GM13977 (cell line): Measurements from ENCODE around the gene INMT.

ENCODE experiments used
- DNase-seq: peaks from one replicate; pipeline ENCODE4 v3.0.0; 2012; ENCODE audit warnings: low spot score
- CTCF ChIP-seq: IDR thresholded peaks from 2 replicates; pipeline ENCODE4 v1.5.1; 2012; ENCODE audit warnings: mild to moderate bottlenecking, control low read depth; ENCODE audit not compliant: insufficient read depth; ENCODE audit errors: extremely low read depth, missing control alignments
- in situ Hi-C: fragments of 300-500 bp; cut with MboI; formaldehyde crosslinking; loops from one replicate; pipeline ENCODE4 v1.12.0; 2022; ENCODE audit warnings: low sequenced_read_pairs, low pct_unique_long_range_greater_than_20kb, mixed read lengths, inconsistent platforms; ENCODE audit not compliant: unreplicated experiment

The INMT gene

DNA sequence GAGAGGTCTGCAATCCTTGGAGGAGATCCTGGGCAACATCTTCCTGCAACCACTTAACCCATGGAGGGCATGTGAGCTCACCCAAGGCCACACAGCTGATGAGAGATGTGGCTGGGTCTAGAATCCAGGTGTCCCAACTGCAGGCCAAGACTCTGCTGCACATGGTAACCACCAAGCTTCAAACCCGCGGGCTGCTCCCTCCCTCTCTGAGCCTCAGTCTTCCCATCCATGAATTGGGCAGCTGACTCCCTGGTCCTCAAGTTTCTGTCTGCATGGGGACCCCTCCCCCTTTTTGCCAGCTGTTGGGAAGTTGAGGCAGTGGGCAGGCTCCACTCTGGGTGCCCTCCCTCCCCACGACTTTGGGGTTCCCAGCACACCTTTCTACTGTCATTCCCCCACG is 20.9 kb upstream of the INMT start:
- no peak for DNase-seq
- in situ Hi-C loops = no loop called here
- no peak for TF ChIP-seq CTCF

GRCh38 chr7:30731581-30731980 is 20.4 kb upstream of the INMT start:
- in situ Hi-C loops = no loop called here
- TF ChIP-seq CTCF = no peak
- DNase-seq = no peak

DNA sequence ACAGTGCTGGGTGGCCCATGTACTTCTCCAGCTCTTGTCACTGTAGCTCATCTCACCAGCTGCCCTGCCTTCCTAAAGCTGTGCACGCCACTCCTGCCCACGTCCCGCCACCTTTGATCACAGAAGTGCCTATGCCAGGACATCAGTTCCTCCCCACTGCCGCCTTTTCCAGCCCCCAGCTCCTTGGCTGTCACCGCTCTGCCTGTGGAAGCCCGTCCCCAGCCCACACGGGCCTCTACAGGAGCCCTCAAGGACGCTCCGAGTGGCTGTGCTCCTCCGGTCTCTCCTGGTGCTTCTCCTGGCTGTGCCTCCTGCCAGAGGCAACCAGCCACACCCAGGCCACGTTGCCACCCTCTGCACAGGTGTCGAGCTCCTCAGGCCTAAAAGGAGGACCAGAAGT is 19.3 kb upstream of the INMT start:
- TF ChIP-seq CTCF = no peak
- in situ Hi-C loops = no loop called here

GRCh38 chr7:30733216-30733615 is 18.7 kb upstream of the INMT start:
- in situ Hi-C loops = no loop called here
- TF ChIP-seq CTCF = no peak
- no peak for DNase-seq

More for the DNA sequence above, 19.3 kb upstream of the INMT start:
- DNase-seq = no peak

DNA sequence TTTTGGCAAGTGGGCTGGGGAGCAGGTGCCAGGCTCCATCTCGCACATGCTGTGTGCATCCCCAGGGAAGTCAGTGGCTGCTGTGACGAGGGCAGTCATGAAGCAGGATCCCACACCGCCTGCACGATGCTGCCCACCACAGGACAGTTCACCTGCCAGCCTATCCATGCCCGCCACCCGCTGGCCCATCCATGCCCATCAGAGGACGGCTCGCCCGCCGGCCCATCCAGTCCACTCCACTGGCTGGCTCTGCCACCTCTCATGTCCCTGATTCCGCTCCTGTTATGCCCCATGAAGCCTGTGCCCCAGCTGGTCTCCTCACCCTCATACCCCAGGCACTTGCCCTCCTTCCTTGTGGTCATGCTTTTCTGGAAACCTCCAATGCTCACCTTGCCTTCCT is 18.2 kb upstream of the INMT start:
- no peak for TF ChIP-seq CTCF
- in situ Hi-C loops = no loop called here
- DNase-seq = no peak

GRCh38 chr7:30734497-30734896 is 17.4 kb upstream of the INMT start:
- TF ChIP-seq CTCF = no peak
- DNase-seq = no peak
- in situ Hi-C loops = no loop called here

DNA sequence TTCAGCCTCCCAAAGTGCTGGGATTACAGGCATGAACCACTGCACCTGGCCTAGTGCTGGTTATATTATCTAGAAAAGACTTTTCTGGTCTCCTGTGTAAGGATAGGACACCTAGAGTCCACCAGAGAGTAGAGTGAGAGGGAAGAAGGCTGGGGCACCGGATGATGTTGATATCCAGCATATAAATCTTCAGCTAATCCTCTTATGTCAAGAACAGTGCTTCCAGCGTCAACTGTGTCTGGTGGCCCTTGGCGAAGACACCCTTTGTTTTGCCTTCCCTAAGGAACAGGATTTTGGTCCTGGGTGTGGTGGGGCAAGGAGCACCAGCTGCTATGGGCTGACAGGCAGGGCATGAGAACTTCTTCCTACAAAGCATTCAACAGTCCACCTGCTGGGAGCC is 16.3 kb upstream of the INMT start:
- DNase-seq = no peak
- no peak for TF ChIP-seq CTCF
- in situ Hi-C loops = no loop called here
